Measurements from ENCODE around the gene ANO10.
"Not testable (repeated sequence)": the region's sequence is repeated elsewhere in the genome, so short reads cannot be mapped to it uniquely, and the experiment has no call there.

ANO10 gene

GRCh38 chr3:43356033-43356432 is 265.8 kb downstream of the ANO10 start:
- H2AK5ac ChIP-seq (ENCODE audit: low read length); H3K23ac ChIP-seq (ENCODE audit: low read length); H3K18ac ChIP-seq (ENCODE audit: low read length); H2BK15ac ChIP-seq (replicated peaks; ENCODE audit: low read depth); H3K9ac ChIP-seq (ENCODE audit: low read length); H3K4me2 ChIP-seq (ENCODE audit: low read length); H3K27ac ChIP-seq (ENCODE audit: low read depth, low read length); H3K36me3 ChIP-seq (ENCODE audit: control insufficient read depth, insufficient read depth, low read length); H4K8ac ChIP-seq (ENCODE audit: low read depth, low read length); DNase-seq; H3K4me3 ChIP-seq (ENCODE audit: low read length); H4K5ac ChIP-seq (ENCODE audit: low read length); H2BK5ac ChIP-seq (ENCODE audit: low read length); H3K4me1 ChIP-seq (ENCODE audit: control insufficient read depth, low read depth, low read length); H3K56ac ChIP-seq (ENCODE audit: low read length); H2BK120ac ChIP-seq (ENCODE audit: low read depth, low read length); H3K27me3 ChIP-seq (ENCODE audit: insufficient read depth, low read length, poor library complexity); H3K79me1 ChIP-seq (ENCODE audit: low read length); H3K79me2 ChIP-seq (ENCODE audit: control insufficient read depth, insufficient read depth, low read length); H3K4ac ChIP-seq (ENCODE audit: low read depth, low read length): not testable (repeated sequence)
- WGBS (ENCODE audit: extremely low coverage, insufficient coverage, low lambda C conversion rate): no CpG with 5 or more reads among the region's 2 CpGs

GRCh38 chr3:43353923-43354670 is 267.7 kb downstream of the ANO10 start:
- Histone ChIP-seq H3K79me2 (ENCODE audit: control insufficient read depth, insufficient read depth, low read length) (no peaks in the 10 kb centered on the region), H3K27me3 (ENCODE audit: insufficient read depth, low read length, poor library complexity) (no peaks in the 10 kb centered on the region), H3K9ac (ENCODE audit: low read length) (no peak overlapping the region), H3K4ac (ENCODE audit: low read depth, low read length) (no peak overlapping the region), H4K5ac (ENCODE audit: low read length) (no peak overlapping the region), H2BK120ac (ENCODE audit: low read depth, low read length) (no peak overlapping the region), H2BK15ac (replicated peaks; ENCODE audit: low read depth) (no peak overlapping the region), H3K4me1 (ENCODE audit: control insufficient read depth, low read depth, low read length) (no peaks in the 10 kb centered on the region), H2AK5ac (ENCODE audit: low read length) (no peak overlapping the region), H3K18ac (ENCODE audit: low read length) (no peak overlapping the region), H3K79me1 (ENCODE audit: low read length) (no peaks in the 10 kb centered on the region), H3K4me3 (ENCODE audit: low read length) (no peak overlapping the region), H2BK5ac (ENCODE audit: low read length) (no peak overlapping the region), H3K27ac (ENCODE audit: low read depth, low read length) (no peak overlapping the region), H3K4me2 (ENCODE audit: low read length) (no peak overlapping the region), H4K8ac (ENCODE audit: low read depth, low read length) (no peak overlapping the region), H3K23ac (ENCODE audit: low read length) (no peak overlapping the region), H3K36me3 (ENCODE audit: control insufficient read depth, insufficient read depth, low read length) (no peaks in the 10 kb centered on the region), H3K56ac (ENCODE audit: low read length) (no peak overlapping the region)
- WGBS (ENCODE audit: extremely low coverage, insufficient coverage, low lambda C conversion rate): no CpG with 5 or more reads among the region's 4 CpGs
- no peak for DNase-seq

- no peak for DNase-seq
- Histone ChIP-seq H3K18ac (ENCODE audit: low read length) (no peak overlapping the region), H3K27me3 (ENCODE audit: insufficient read depth, low read length, poor library complexity) (no peaks in the 10 kb centered on the region), H3K27ac (ENCODE audit: low read depth, low read length) (no peak overlapping the region), H2BK5ac (ENCODE audit: low read length) (no peak overlapping the region), H4K5ac (ENCODE audit: low read length) (no peak overlapping the region), H3K9ac (ENCODE audit: low read length) (no peak overlapping the region), H3K4ac (ENCODE audit: low read depth, low read length) (no peak overlapping the region), H2AK5ac (ENCODE audit: low read length) (no peak overlapping the region), H3K23ac (ENCODE audit: low read length) (no peak overlapping the region), H3K79me1 (ENCODE audit: low read length) (no peaks in the 10 kb centered on the region), H3K56ac (ENCODE audit: low read length) (no peak overlapping the region), H4K8ac (ENCODE audit: low read depth, low read length) (no peak overlapping the region), H3K4me2 (ENCODE audit: low read length) (no peak overlapping the region), H3K79me2 (ENCODE audit: control insufficient read depth, insufficient read depth, low read length) (no peaks in the 10 kb centered on the region), H2BK120ac (ENCODE audit: low read depth, low read length) (no peak overlapping the region), H3K4me3 (ENCODE audit: low read length) (no peak overlapping the region), H3K36me3 (ENCODE audit: control insufficient read depth, insufficient read depth, low read length) (no peaks in the 10 kb centered on the region), H2BK15ac (replicated peaks; ENCODE audit: low read depth) (no peak overlapping the region), H3K4me1 (ENCODE audit: control insufficient read depth, low read depth, low read length) (no peaks in the 10 kb centered on the region)
- 100% methylated on average over 1 of the region's 1 CpG for whole genome bisulfite sequencing (ENCODE audit: extremely low coverage, insufficient coverage, low lambda C conversion rate)
These were observed 268.4 kb downstream of the ANO10 start for GRCh38 chr3:43353393-43353792.

- no peak overlapping the region for H4K5ac ChIP-seq (ENCODE audit: low read length)
- no peaks in the 10 kb centered on the region for H3K27me3 ChIP-seq (ENCODE audit: insufficient read depth, low read length, poor library complexity)
- no peak overlapping the region for H3K18ac ChIP-seq (ENCODE audit: low read length)
- H3K23ac ChIP-seq (ENCODE audit: low read length): no peak overlapping the region
- no peak overlapping the region for H3K27ac ChIP-seq (ENCODE audit: low read depth, low read length)
- no peak overlapping the region for H2AK5ac ChIP-seq (ENCODE audit: low read length)
- H3K4me1 ChIP-seq (ENCODE audit: control insufficient read depth, low read depth, low read length): no peaks in the 10 kb centered on the region
- no peak overlapping the region for H2BK15ac ChIP-seq (replicated peaks; ENCODE audit: low read depth)
- H3K36me3 ChIP-seq (ENCODE audit: control insufficient read depth, insufficient read depth, low read length): no peaks in the 10 kb centered on the region
- H3K79me2 ChIP-seq (ENCODE audit: control insufficient read depth, insufficient read depth, low read length): no peaks in the 10 kb centered on the region
- no peak overlapping the region for H3K4me2 ChIP-seq (ENCODE audit: low read length)
- H3K9ac ChIP-seq (ENCODE audit: low read length): no peak overlapping the region
- no peak overlapping the region for H3K4me3 ChIP-seq (ENCODE audit: low read length)
- H2BK5ac ChIP-seq (ENCODE audit: low read length): no peak overlapping the region
- H4K8ac ChIP-seq (ENCODE audit: low read depth, low read length): no peak overlapping the region
- no peak overlapping the region for H3K56ac ChIP-seq (ENCODE audit: low read length)
- no peak for DNase-seq
- WGBS (ENCODE audit: extremely low coverage, insufficient coverage, low lambda C conversion rate): no CpG with 5 or more reads among the region's 3 CpGs
- H3K79me1 ChIP-seq (ENCODE audit: low read length): no peaks in the 10 kb centered on the region
- no peak overlapping the region for H3K4ac ChIP-seq (ENCODE audit: low read depth, low read length)
- H2BK120ac ChIP-seq (ENCODE audit: low read depth, low read length): no peak overlapping the region
These were observed 272.1 kb downstream of the ANO10 start for GRCh38 chr3:43349716-43350115.

GRCh38 chr3:43348852-43349574 is 272.8 kb downstream of the ANO10 start:
- Histone ChIP-seq H3K27ac (ENCODE audit: low read depth, low read length) (no peak overlapping the region), H3K4me1 (ENCODE audit: control insufficient read depth, low read depth, low read length) (no peaks in the 10 kb centered on the region), H3K23ac (ENCODE audit: low read length) (no peak overlapping the region), H3K4ac (ENCODE audit: low read depth, low read length) (no peak overlapping the region), H3K27me3 (ENCODE audit: insufficient read depth, low read length, poor library complexity) (no peaks in the 10 kb centered on the region), H3K4me3 (ENCODE audit: low read length) (no peak overlapping the region), H2AK5ac (ENCODE audit: low read length) (no peak overlapping the region), H3K79me2 (ENCODE audit: control insufficient read depth, insufficient read depth, low read length) (no peaks in the 10 kb centered on the region), H3K56ac (ENCODE audit: low read length) (no peak overlapping the region), H2BK5ac (ENCODE audit: low read length) (no peak overlapping the region), H3K4me2 (ENCODE audit: low read length) (no peak overlapping the region), H4K8ac (ENCODE audit: low read depth, low read length) (no peak overlapping the region), H3K36me3 (ENCODE audit: control insufficient read depth, insufficient read depth, low read length) (no peaks in the 10 kb centered on the region), H3K9ac (ENCODE audit: low read length) (no peak overlapping the region), H3K79me1 (ENCODE audit: low read length) (no peaks in the 10 kb centered on the region), H2BK15ac (replicated peaks; ENCODE audit: low read depth) (no peak overlapping the region), H4K5ac (ENCODE audit: low read length) (no peak overlapping the region), H2BK120ac (ENCODE audit: low read depth, low read length) (no peak overlapping the region), H3K18ac (ENCODE audit: low read length) (no peak overlapping the region)
- no CpG with 5 or more reads among the region's 4 CpGs for WGBS (ENCODE audit: extremely low coverage, insufficient coverage, low lambda C conversion rate)
- DNase-seq: no peak
